ENCODE results near the gene ELMO1.
A peak's percentile ranks its signal among the peaks of the same experiment; 100 is the strongest.

The ELMO1 gene

DNA sequence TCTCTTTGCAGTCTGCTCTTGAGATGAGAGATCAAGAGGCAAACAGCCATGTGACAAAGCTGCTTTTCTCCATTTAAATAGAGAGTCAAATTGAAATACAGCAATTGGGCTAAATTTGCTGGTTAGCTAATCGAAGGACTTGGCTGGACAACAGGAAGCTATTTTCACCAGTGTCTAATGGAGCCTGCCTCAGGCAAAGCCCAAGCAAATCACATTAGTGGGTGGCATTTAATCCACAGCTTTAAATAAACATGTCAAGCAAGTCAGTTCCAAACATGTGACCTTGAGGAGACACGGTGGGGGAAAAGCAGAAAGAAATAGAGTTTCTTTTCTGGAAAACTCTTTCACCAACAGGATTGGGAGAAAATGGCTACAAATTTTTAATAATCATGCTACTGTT is 543.9 kb downstream of the ELMO1 start:
- no peak for DNase-seq
- Histone ChIP-seq H3K4me3 (ENCODE audit: low read length) (no peak overlapping the region), H3K36me3 (ENCODE audit: control insufficient read depth, insufficient read depth, low read length) (no peaks in the 10 kb centered on the region), H3K4me1 (ENCODE audit: control insufficient read depth, low read depth, low read length) (no peaks in the 10 kb centered on the region), H2AK5ac (ENCODE audit: low read length) (no peak overlapping the region), H3K56ac (ENCODE audit: low read length) (no peak overlapping the region), H2BK15ac (replicated peaks; ENCODE audit: low read depth) (no peak overlapping the region), H3K4me2 (ENCODE audit: low read length) (no peak overlapping the region), H3K9ac (ENCODE audit: low read length) (no peak overlapping the region), H3K23ac (ENCODE audit: low read length) (no peak overlapping the region), H3K79me1 (ENCODE audit: low read length) (no peaks in the 10 kb centered on the region), H4K5ac (ENCODE audit: low read length) (no peak overlapping the region), H3K79me2 (ENCODE audit: control insufficient read depth, insufficient read depth, low read length) (no peaks in the 10 kb centered on the region), H2BK120ac (ENCODE audit: low read depth, low read length) (no peak overlapping the region), H4K8ac (ENCODE audit: low read depth, low read length) (no peak overlapping the region), H2BK5ac (ENCODE audit: low read length) (no peak overlapping the region), H3K27ac (ENCODE audit: low read depth, low read length) (no peak overlapping the region), H3K4ac (ENCODE audit: low read depth, low read length) (no peak overlapping the region), H3K27me3 (ENCODE audit: insufficient read depth, low read length, poor library complexity) (no peaks in the 10 kb centered on the region), H3K18ac (ENCODE audit: low read length) (no peak overlapping the region)
- WGBS (ENCODE audit: extremely low coverage, insufficient coverage, low lambda C conversion rate), result no CpG with 5 or more reads among the region's 2 CpGs

DNA sequence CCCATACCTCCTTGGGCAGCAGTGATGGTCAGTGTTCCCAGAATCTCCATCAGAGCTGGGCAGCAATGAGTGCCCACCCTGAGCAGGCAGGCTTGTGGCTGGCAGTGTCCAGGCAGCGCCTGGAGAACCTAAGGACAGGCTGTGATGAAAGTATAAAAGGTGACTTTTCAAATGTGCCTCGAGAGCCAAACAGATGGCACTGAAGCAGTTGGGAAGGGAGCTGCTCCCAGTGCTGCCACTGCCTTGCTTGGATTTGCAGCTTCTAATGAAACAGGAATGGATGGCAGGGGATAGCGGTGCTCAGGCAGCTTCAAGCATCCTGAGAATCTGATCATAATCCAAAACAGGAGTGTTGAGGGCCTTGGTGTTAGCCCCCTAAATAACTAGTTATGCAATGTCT is 544.6 kb downstream of the ELMO1 start:
- Histone ChIP-seq H3K79me2 (ENCODE audit: control insufficient read depth, insufficient read depth, low read length) (no peaks in the 10 kb centered on the region), H2BK120ac (ENCODE audit: low read depth, low read length) (no peak overlapping the region), H4K5ac (ENCODE audit: low read length) (no peak overlapping the region), H3K23ac (ENCODE audit: low read length) (no peak overlapping the region), H3K27me3 (ENCODE audit: insufficient read depth, low read length, poor library complexity) (no peaks in the 10 kb centered on the region), H3K27ac (ENCODE audit: low read depth, low read length) (no peak overlapping the region), H4K8ac (ENCODE audit: low read depth, low read length) (no peak overlapping the region), H3K4ac (ENCODE audit: low read depth, low read length) (no peak overlapping the region), H3K56ac (ENCODE audit: low read length) (no peak overlapping the region), H3K4me1 (ENCODE audit: control insufficient read depth, low read depth, low read length) (no peaks in the 10 kb centered on the region), H3K18ac (ENCODE audit: low read length) (no peak overlapping the region), H3K79me1 (ENCODE audit: low read length) (no peaks in the 10 kb centered on the region), H2BK15ac (replicated peaks; ENCODE audit: low read depth) (no peak overlapping the region), H2BK5ac (ENCODE audit: low read length) (no peak overlapping the region), H3K4me2 (ENCODE audit: low read length) (no peak overlapping the region), H2AK5ac (ENCODE audit: low read length) (no peak overlapping the region), H3K4me3 (ENCODE audit: low read length) (no peak overlapping the region), H3K9ac (ENCODE audit: low read length) (no peak overlapping the region), H3K36me3 (ENCODE audit: control insufficient read depth, insufficient read depth, low read length) (no peaks in the 10 kb centered on the region)
- WGBS (ENCODE audit: extremely low coverage, insufficient coverage, low lambda C conversion rate), result no CpG with 5 or more reads among the region's 3 CpGs
- DNase-seq, result no peak

GRCh38 chr7:36900988-36901710 is 547.5 kb downstream of the ELMO1 start:
- Histone ChIP-seq H3K79me2 (ENCODE audit: control insufficient read depth, insufficient read depth, low read length) (no peaks in the 10 kb centered on the region), H2BK5ac (ENCODE audit: low read length) (no peak overlapping the region), H2AK5ac (ENCODE audit: low read length) (no peak overlapping the region), H3K27me3 (ENCODE audit: insufficient read depth, low read length, poor library complexity) (no peaks in the 10 kb centered on the region), H2BK120ac (ENCODE audit: low read depth, low read length) (no peak overlapping the region), H3K56ac (ENCODE audit: low read length) (no peak overlapping the region), H3K9ac (ENCODE audit: low read length) (no peak overlapping the region), H3K23ac (ENCODE audit: low read length) (no peak overlapping the region), H3K36me3 (ENCODE audit: control insufficient read depth, insufficient read depth, low read length) (no peaks in the 10 kb centered on the region), H3K4me1 (ENCODE audit: control insufficient read depth, low read depth, low read length) (no peaks in the 10 kb centered on the region), H2BK15ac (replicated peaks; ENCODE audit: low read depth) (no peak overlapping the region), H3K79me1 (ENCODE audit: low read length) (no peaks in the 10 kb centered on the region), H4K8ac (ENCODE audit: low read depth, low read length) (no peak overlapping the region), H3K18ac (ENCODE audit: low read length) (no peak overlapping the region), H3K27ac (ENCODE audit: low read depth, low read length) (no peak overlapping the region), H4K5ac (ENCODE audit: low read length) (no peak overlapping the region), H3K4me3 (ENCODE audit: low read length) (no peak overlapping the region), H3K4ac (ENCODE audit: low read depth, low read length) (no peak overlapping the region), H3K4me2 (ENCODE audit: low read length) (no peak overlapping the region)
- no peak for DNase-seq
- no CpG with 5 or more reads among the region's 4 CpGs for WGBS (ENCODE audit: extremely low coverage, insufficient coverage, low lambda C conversion rate)

- Histone ChIP-seq H3K9ac (ENCODE audit: low read length) (no peak overlapping the region), H4K8ac (ENCODE audit: low read depth, low read length) (no peak overlapping the region), H3K56ac (ENCODE audit: low read length) (no peak overlapping the region), H2BK5ac (ENCODE audit: low read length) (no peak overlapping the region), H3K36me3 (ENCODE audit: control insufficient read depth, insufficient read depth, low read length) (no peaks in the 10 kb centered on the region), H3K79me1 (ENCODE audit: low read length) (no peaks in the 10 kb centered on the region), H3K23ac (ENCODE audit: low read length) (no peak overlapping the region), H3K4ac (ENCODE audit: low read depth, low read length) (no peak overlapping the region), H3K27me3 (ENCODE audit: insufficient read depth, low read length, poor library complexity) (no peaks in the 10 kb centered on the region), H3K79me2 (ENCODE audit: control insufficient read depth, insufficient read depth, low read length) (no peaks in the 10 kb centered on the region), H3K4me1 (ENCODE audit: control insufficient read depth, low read depth, low read length) (no peaks in the 10 kb centered on the region), H2BK120ac (ENCODE audit: low read depth, low read length) (no peak overlapping the region), H2BK15ac (replicated peaks; ENCODE audit: low read depth) (no peak overlapping the region), H3K27ac (ENCODE audit: low read depth, low read length) (no peak overlapping the region), H4K5ac (ENCODE audit: low read length) (no peak overlapping the region), H3K4me3 (ENCODE audit: low read length) (no peak overlapping the region), H2AK5ac (ENCODE audit: low read length) (no peak overlapping the region), H3K18ac (ENCODE audit: low read length) (no peak overlapping the region), H3K4me2 (ENCODE audit: low read length) (no peak overlapping the region)
- no CpG with 5 or more reads among the region's 5 CpGs for WGBS (ENCODE audit: extremely low coverage, insufficient coverage, low lambda C conversion rate)
- DNase-seq, result no peak
Measured at GRCh38 chr7:36898186-36898585, 550.5 kb downstream of the ELMO1 start.

- H3K4me1 ChIP-seq (ENCODE audit: control insufficient read depth, low read depth, low read length), result no peaks in the 10 kb centered on the region
- H2BK5ac ChIP-seq (ENCODE audit: low read length), result no peak overlapping the region
- H3K4me2 ChIP-seq (ENCODE audit: low read length), result no peak overlapping the region
- H3K27me3 ChIP-seq (ENCODE audit: insufficient read depth, low read length, poor library complexity), result no peaks in the 10 kb centered on the region
- no peak overlapping the region for H4K8ac ChIP-seq (ENCODE audit: low read depth, low read length)
- H3K18ac ChIP-seq (ENCODE audit: low read length), result no peak overlapping the region
- no peak overlapping the region for H4K5ac ChIP-seq (ENCODE audit: low read length)
- DNase-seq, result peak; percentile 9
- H2BK120ac ChIP-seq (ENCODE audit: low read depth, low read length), result no peak overlapping the region
- no peak overlapping the region for H2AK5ac ChIP-seq (ENCODE audit: low read length)
- H3K79me2 ChIP-seq (ENCODE audit: control insufficient read depth, insufficient read depth, low read length), result no peaks in the 10 kb centered on the region
- no peak overlapping the region for H2BK15ac ChIP-seq (replicated peaks; ENCODE audit: low read depth)
- WGBS (ENCODE audit: extremely low coverage, insufficient coverage, low lambda C conversion rate), result no CpG with 5 or more reads among the region's 4 CpGs
- H3K4ac ChIP-seq (ENCODE audit: low read depth, low read length), result no peak overlapping the region
- H3K27ac ChIP-seq (ENCODE audit: low read depth, low read length), result no peak overlapping the region
- H3K9ac ChIP-seq (ENCODE audit: low read length), result no peak overlapping the region
- no peaks in the 10 kb centered on the region for H3K36me3 ChIP-seq (ENCODE audit: control insufficient read depth, insufficient read depth, low read length)
- no peaks in the 10 kb centered on the region for H3K79me1 ChIP-seq (ENCODE audit: low read length)
- H3K56ac ChIP-seq (ENCODE audit: low read length), result no peak overlapping the region
- no peak overlapping the region for H3K23ac ChIP-seq (ENCODE audit: low read length)
- no peak overlapping the region for H3K4me3 ChIP-seq (ENCODE audit: low read length)
Measured at GRCh38 chr7:36896956-36897590, 551.6 kb downstream of the ELMO1 start.

DNA sequence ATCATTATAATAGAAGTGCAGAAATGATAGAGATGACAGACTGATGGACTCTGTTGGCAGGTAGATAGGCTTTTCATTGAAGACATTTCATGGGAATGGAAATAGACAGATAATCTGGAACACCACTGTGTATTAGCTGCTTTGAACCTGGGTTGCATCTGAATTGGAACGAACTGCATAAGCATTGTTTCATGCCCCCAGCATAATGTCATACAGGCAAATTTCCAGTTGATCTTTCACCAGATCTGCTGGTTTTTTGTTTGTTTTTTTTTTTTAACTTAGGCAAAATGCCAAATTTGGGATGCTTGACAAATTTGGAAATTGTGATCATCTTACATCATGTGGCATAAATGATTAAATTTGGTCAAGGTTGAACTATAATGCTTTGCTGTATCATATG is 552.2 kb downstream of the ELMO1 start:
- H3K18ac ChIP-seq (ENCODE audit: low read length), result no peak overlapping the region
- H2BK5ac ChIP-seq (ENCODE audit: low read length), result no peak overlapping the region
- no peaks in the 10 kb centered on the region for H3K27me3 ChIP-seq (ENCODE audit: insufficient read depth, low read length, poor library complexity)
- no peak overlapping the region for H3K56ac ChIP-seq (ENCODE audit: low read length)
- H3K4me1 ChIP-seq (ENCODE audit: control insufficient read depth, low read depth, low read length), result no peaks in the 10 kb centered on the region
- no peak overlapping the region for H3K4me3 ChIP-seq (ENCODE audit: low read length)
- no peak overlapping the region for H2BK120ac ChIP-seq (ENCODE audit: low read depth, low read length)
- no peak overlapping the region for H3K23ac ChIP-seq (ENCODE audit: low read length)
- no peak overlapping the region for H3K27ac ChIP-seq (ENCODE audit: low read depth, low read length)
- no peak overlapping the region for H4K5ac ChIP-seq (ENCODE audit: low read length)
- H3K36me3 ChIP-seq (ENCODE audit: control insufficient read depth, insufficient read depth, low read length), result no peaks in the 10 kb centered on the region
- H3K79me1 ChIP-seq (ENCODE audit: low read length), result no peaks in the 10 kb centered on the region
- H4K8ac ChIP-seq (ENCODE audit: low read depth, low read length), result no peak overlapping the region
- H3K4ac ChIP-seq (ENCODE audit: low read depth, low read length), result no peak overlapping the region
- H2BK15ac ChIP-seq (replicated peaks; ENCODE audit: low read depth), result no peak overlapping the region
- H3K79me2 ChIP-seq (ENCODE audit: control insufficient read depth, insufficient read depth, low read length), result no peaks in the 10 kb centered on the region
- H3K9ac ChIP-seq (ENCODE audit: low read length), result no peak overlapping the region
- no peak overlapping the region for H3K4me2 ChIP-seq (ENCODE audit: low read length)
- no CpG with 5 or more reads among the region's 1 CpG for WGBS (ENCODE audit: extremely low coverage, insufficient coverage, low lambda C conversion rate)
- no peak for DNase-seq
- H2AK5ac ChIP-seq (ENCODE audit: low read length), result no peak overlapping the region
